ENCODE results near the gene MAP2K7.
"Not testable (repeated sequence)": the region's sequence is repeated elsewhere in the genome, so short reads cannot be mapped to it uniquely, and the experiment has no call there.

MAP2K7 gene

GRCh38 chr19:7932276-7932929 is 28.7 kb downstream of the MAP2K7 start:
- no peak for DNase-seq

GRCh38 chr19:7932930-7933300 is 29.2 kb downstream of the MAP2K7 start:
- DNase-seq, result no peak

- DNase-seq, result no peak
These were observed 29.7 kb downstream of the MAP2K7 start for GRCh38 chr19:7933411-7933810.

GRCh38 chr19:7933828-7934725 is 30.4 kb downstream of the MAP2K7 start:
- DNase-seq, result no peak

- DNase-seq, result no peak
These were observed 31.1 kb downstream of the MAP2K7 start for GRCh38 chr19:7934766-7935165.

- DNase-seq, result no peak
These were observed 37.2 kb downstream of the MAP2K7 start for GRCh38 chr19:7940841-7941240.

GRCh38 chr19:7941895-7942596 is 38.4 kb downstream of the MAP2K7 start:
- DNase-seq, result no peak

GRCh38 chr19:7942981-7943443 is 39.3 kb downstream of the MAP2K7 start:
- no peak for DNase-seq

GRCh38 chr19:7943444-7944176 is 39.9 kb downstream of the MAP2K7 start, which contains the start of gene TIMM44:
Gene TIMM44 (minus strand): TSS chr19:7943666. CDS start chr19:7943651, 15 bp downstream.
- DNase-seq, result peak; percentile 99

- DNase-seq, result peak; percentile 78
These were observed 40.6 kb downstream of the MAP2K7 start for GRCh38 chr19:7944177-7944761.

GRCh38 chr19:7947939-7948338 is 44.3 kb downstream of the MAP2K7 start:
- DNase-seq, result no peak

GRCh38 chr19:7953060-7953459 is 49.4 kb downstream of the MAP2K7 start:
- no peak for DNase-seq

- DNase-seq, result no peak
These were observed 49.9 kb downstream of the MAP2K7 start for GRCh38 chr19:7953576-7953975.

GRCh38 chr19:7955696-7956095 is 52.0 kb downstream of the MAP2K7 start:
- DNase-seq, result no peak

- no peak for DNase-seq
These were observed 55.5 kb downstream of the MAP2K7 start for GRCh38 chr19:7959211-7959610.

- DNase-seq, result not testable (repeated sequence)
These were observed 57.4 kb downstream of the MAP2K7 start for GRCh38 chr19:7961082-7961481.

GRCh38 chr19:7961920-7962626 is 58.4 kb downstream of the MAP2K7 start:
- DNase-seq, result no peak

GRCh38 chr19:7962644-7963268 is 59.1 kb downstream of the MAP2K7 start:
- DNase-seq, result no peak

- DNase-seq, result no peak
These were observed 59.9 kb downstream of the MAP2K7 start for GRCh38 chr19:7963566-7963965.

All from stimulated activated naive CD4-positive, alpha-beta T cell treated with Interleukin-2 at 50 U/mL for 16 hours (primary cell).